Parathyroid adenoma (tissue), 2 donors: ENCODE measurements around the gene PLCH1.

Experiments used
- H2AFZ ChIP-seq: fragments of 300-600 bp; sonication (generic); one replicate; pipeline ENCODE4 v1.7.0; 2017; ENCODE audit warnings: antibody characterized with exemption, mild to moderate bottlenecking
- H3K27ac ChIP-seq: fragments of 300-600 bp; sonication (generic); one replicate; pipeline ENCODE4 v1.7.0; 2017
- H3K27me3 ChIP-seq: fragments of 300-600 bp; sonication (generic); one replicate; pipeline ENCODE4 v1.7.0; 2017; ENCODE audit warnings: low read length; ENCODE audit not compliant: control insufficient read depth, insufficient read depth
- H3K36me3 ChIP-seq: fragments of 300-600 bp; sonication (generic); one replicate; pipeline ENCODE4 v1.7.0; 2017; ENCODE audit warnings: low read length; ENCODE audit not compliant: control insufficient read depth, insufficient read depth
- H3K4me1 ChIP-seq: fragments of 300-600 bp; sonication (generic); one replicate; pipeline ENCODE4 v1.7.0; 2017; ENCODE audit warnings: control low read depth
- H3K4me2 ChIP-seq: fragments of 300-600 bp; sonication (generic); one replicate; pipeline ENCODE4 v1.7.0; 2017; ENCODE audit warnings: low read length
- H3K4me3 ChIP-seq: fragments of 300-600 bp; sonication (generic); one replicate; pipeline ENCODE4 v1.7.0; 2017; ENCODE audit warnings: low read depth, low read length
- H3K79me2 ChIP-seq: fragments of 300-600 bp; sonication (generic); one replicate; pipeline ENCODE4 v1.7.0; 2017; ENCODE audit warnings: control low read depth
- H3K9ac ChIP-seq: fragments of 300-600 bp; sonication (generic); one replicate; pipeline ENCODE4 v1.7.0; 2017; ENCODE audit warnings: mild to moderate bottlenecking
- H3K9me3 ChIP-seq: fragments of 300-600 bp; sonication (generic); one replicate; pipeline ENCODE4 v1.7.0; 2017; ENCODE audit warnings: low read length; ENCODE audit not compliant: control insufficient read depth
- TF ChIP-seq, protein P1 (sequence below): fragments of 300-600 bp; sonication (generic); IDR thresholded peaks from one replicate; pipeline ENCODE4 v1.7.0; 2017; ENCODE audit warnings: antibody characterized with exemption, mild to moderate bottlenecking
- donor health status: primary hyperparathyroidism.

Gene PLCH1

DNA sequence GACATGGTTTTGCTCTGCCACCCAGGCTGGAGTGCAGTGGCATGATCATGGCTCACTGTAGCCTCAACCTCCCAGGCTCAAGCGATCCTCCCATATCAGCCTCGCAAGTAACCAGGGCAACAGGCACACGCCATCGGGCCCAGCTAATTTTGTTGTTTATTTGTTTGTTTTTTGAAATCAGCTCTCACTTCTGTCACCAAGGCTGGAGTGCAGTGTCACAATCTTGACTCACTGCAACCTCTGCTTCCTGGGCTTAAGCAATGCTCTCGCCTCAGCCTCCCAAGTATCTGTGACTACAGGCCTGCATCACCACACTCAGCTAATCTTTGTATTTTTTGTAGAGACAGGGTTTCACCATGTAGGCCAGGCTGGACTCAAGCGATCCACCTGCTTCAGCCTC, 26.3 kb upstream of the PLCH1 start:
- no peak overlapping the region for H3K27ac ChIP-seq
- H3K4me3 ChIP-seq, result no peak overlapping the region
- no peaks in the 10 kb centered on the region for H3K9me3 ChIP-seq
- no peaks in the 10 kb centered on the region for H3K36me3 ChIP-seq
- no peak overlapping the region for H3K4me2 ChIP-seq
- TF ChIP-seq, protein P1, sequence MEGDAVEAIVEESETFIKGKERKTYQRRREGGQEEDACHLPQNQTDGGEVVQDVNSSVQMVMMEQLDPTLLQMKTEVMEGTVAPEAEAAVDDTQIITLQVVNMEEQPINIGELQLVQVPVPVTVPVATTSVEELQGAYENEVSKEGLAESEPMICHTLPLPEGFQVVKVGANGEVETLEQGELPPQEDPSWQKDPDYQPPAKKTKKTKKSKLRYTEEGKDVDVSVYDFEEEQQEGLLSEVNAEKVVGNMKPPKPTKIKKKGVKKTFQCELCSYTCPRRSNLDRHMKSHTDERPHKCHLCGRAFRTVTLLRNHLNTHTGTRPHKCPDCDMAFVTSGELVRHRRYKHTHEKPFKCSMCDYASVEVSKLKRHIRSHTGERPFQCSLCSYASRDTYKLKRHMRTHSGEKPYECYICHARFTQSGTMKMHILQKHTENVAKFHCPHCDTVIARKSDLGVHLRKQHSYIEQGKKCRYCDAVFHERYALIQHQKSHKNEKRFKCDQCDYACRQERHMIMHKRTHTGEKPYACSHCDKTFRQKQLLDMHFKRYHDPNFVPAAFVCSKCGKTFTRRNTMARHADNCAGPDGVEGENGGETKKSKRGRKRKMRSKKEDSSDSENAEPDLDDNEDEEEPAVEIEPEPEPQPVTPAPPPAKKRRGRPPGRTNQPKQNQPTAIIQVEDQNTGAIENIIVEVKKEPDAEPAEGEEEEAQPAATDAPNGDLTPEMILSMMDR, result no peak
- H3K9ac ChIP-seq, result no peak overlapping the region
- no peaks in the 10 kb centered on the region for H3K79me2 ChIP-seq
- no peaks in the 10 kb centered on the region for H3K27me3 ChIP-seq
- H3K4me1 ChIP-seq, result no peaks in the 10 kb centered on the region
- H2AFZ ChIP-seq, result no peak overlapping the region

DNA sequence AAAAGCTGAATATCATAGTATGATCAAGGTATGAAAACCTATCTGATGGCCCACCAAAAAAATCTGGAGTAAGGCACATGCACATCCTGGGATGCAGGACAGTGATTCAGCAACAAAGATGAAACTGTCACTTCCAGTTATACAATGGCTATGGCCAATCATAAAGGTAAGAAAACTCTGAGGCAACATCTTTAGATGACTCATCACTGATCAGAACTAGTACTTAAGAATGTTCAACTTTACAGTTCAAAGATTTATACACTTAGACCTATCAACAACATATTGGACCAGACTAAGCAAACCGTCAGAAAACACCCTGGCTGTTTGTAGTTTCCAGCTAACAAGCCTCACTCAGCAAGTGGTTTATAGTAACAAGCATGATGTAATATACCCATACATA, 21.3 kb upstream of the PLCH1 start:
- Histone ChIP-seq H3K27me3 (no peaks in the 10 kb centered on the region), H3K79me2 (no peaks in the 10 kb centered on the region), H3K9me3 (no peaks in the 10 kb centered on the region), H3K4me2 (no peak overlapping the region), H3K4me3 (no peak overlapping the region), H3K4me1 (no peaks in the 10 kb centered on the region), H3K27ac (no peak overlapping the region), H2AFZ (no peak overlapping the region), H3K36me3 (no peaks in the 10 kb centered on the region), H3K9ac (no peak overlapping the region)
- TF ChIP-seq, protein P1, result no peak

DNA sequence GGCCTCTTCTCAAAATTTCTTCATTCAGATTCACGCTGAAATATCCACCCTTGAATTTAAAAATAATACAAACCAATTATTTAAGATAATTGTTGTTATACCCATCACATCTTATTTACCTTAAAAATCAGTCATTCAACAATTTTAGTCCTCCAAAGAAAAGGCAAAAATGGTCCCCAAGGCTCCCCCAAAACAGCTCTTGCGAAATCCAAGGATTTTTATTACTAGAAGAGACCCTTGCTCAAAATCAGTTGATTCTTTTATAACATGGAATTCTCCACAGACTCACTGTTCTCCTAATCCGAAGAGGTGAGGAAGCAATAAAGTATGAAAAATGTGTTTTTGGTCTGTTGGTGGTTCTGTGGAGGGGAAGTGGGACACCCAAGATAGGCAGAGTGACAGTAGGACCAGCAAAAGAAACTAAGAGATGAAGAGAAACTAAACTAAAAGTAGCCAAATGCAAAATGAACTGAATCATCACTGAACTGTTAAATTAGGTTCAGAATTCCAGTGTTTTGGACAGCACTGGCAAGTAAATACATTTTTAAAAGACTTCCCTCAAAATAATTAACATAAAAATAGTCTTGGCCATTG, 19.1 kb upstream of the PLCH1 start:
- no peak overlapping the region for H3K27ac ChIP-seq
- H3K9ac ChIP-seq, result no peak overlapping the region
- no peaks in the 10 kb centered on the region for H3K79me2 ChIP-seq
- H3K9me3 ChIP-seq, result no peaks in the 10 kb centered on the region
- no peaks in the 10 kb centered on the region for H3K27me3 ChIP-seq
- no peak overlapping the region for H3K4me3 ChIP-seq
- H3K36me3 ChIP-seq, result no peaks in the 10 kb centered on the region
- no peak overlapping the region for H3K4me2 ChIP-seq
- TF ChIP-seq, protein P1, result no peak
- no peaks in the 10 kb centered on the region for H3K4me1 ChIP-seq
- H2AFZ ChIP-seq, result no peak overlapping the region

DNA sequence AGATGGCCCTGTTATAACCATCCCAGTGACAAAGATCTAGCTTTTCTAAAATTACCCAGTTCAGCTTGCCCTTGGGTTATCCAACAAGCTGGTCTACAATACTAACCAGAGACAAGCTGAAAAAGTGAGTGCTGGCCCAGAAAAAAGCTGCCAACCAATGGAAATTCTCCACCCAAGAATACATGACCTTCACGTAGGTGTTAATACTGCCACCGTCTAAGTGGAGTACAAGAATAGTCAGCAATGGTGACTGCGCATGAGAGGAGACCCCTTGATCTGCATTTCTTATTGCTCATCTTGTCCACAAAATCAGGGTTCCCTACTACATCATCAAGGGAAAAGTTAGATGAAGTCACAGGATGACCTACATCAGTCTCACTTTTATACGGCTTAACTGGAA, 15.8 kb upstream of the PLCH1 start:
- Histone ChIP-seq H2AFZ (no peak overlapping the region), H3K4me2 (no peak overlapping the region), H3K4me1 (no peaks in the 10 kb centered on the region), H3K27me3 (no peaks in the 10 kb centered on the region), H3K36me3 (no peaks in the 10 kb centered on the region), H3K27ac (no peak overlapping the region), H3K4me3 (no peak overlapping the region), H3K79me2 (no peaks in the 10 kb centered on the region), H3K9me3 (no peaks in the 10 kb centered on the region), H3K9ac (no peak overlapping the region)
- TF ChIP-seq, protein P1, result no peak

DNA sequence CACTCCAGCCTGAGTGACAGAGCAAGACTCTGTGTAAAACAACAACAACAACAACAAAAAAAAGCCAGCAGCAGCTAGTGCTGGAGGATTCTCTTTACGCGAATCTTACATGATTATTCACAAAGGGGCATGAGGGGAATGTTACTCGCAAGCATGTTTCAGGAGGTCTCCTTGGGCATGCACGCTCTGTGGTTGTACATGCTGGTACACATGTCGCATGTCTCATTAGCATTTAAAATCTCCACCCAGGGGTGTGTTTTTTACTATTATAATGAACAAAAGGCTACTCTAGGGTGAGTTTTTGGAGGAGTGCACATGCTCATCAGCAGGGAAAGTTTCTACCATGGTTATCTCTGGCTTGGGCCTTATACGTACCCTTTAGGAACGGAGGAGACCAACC, 12.7 kb upstream of the PLCH1 start:
- Histone ChIP-seq H3K36me3 (no peaks in the 10 kb centered on the region), H3K4me1 (no peaks in the 10 kb centered on the region), H2AFZ (no peak overlapping the region), H3K9ac (no peak overlapping the region), H3K9me3 (no peaks in the 10 kb centered on the region), H3K4me2 (no peak overlapping the region), H3K27ac (no peak overlapping the region), H3K79me2 (no peaks in the 10 kb centered on the region), H3K4me3 (no peak overlapping the region), H3K27me3 (no peaks in the 10 kb centered on the region)
- TF ChIP-seq, protein P1, result no peak
